Activated CD8-positive, alpha-beta memory T cell treated with anti-CD3 and anti-CD28 coated beads, Interleukin-2, amount 10 ng/mL, durations not matched to agents 7 days and 5 days (primary cell): Measurements from ENCODE around the gene LRP11. TPM values are rescaled to one million over a fixed set of nuclear protein-coding genes. Genes with fewer than 3 reads are reported as not detected.
"Not testable (repeated sequence)": the region's sequence is repeated elsewhere in the genome, so short reads cannot be mapped to it uniquely, and the experiment has no call there.

Source experiments
- ATAC-seq: fragments of 150-1000 bp; cut with Tn5 transposase; one replicate; pipeline ENCODE4 v1.10.0; 2021; ENCODE audit warnings: moderate library complexity
- CTCF ChIA-PET: fragments of 350-600 bp; sonication (Branson Sonifier 250); formaldehyde crosslinking; loops from one replicate; lab custom pipeline; 2021; ENCODE audit warnings: antibody characterized with exemption; lab: Charles Lee
- DNase-seq: peaks from one replicate; pipeline ENCODE4 v3.0.0-alpha.2; 2020
- H3K27ac Mint-ChIP-seq: one replicate; pipeline ENCODE4 v1.8.0; 2021; ENCODE audit warnings: mild to moderate bottlenecking, mixed read lengths
- H3K27me3 Mint-ChIP-seq: one replicate; pipeline ENCODE4 v1.8.0; 2021; ENCODE audit warnings: mixed read lengths
- H3K36me3 Mint-ChIP-seq: one replicate; pipeline ENCODE4 v1.8.0; 2021; ENCODE audit warnings: mild to moderate bottlenecking, mixed read lengths
- H3K4me1 Mint-ChIP-seq: one replicate; pipeline ENCODE4 v1.8.0; 2021; ENCODE audit warnings: mixed read lengths
- H3K4me3 Mint-ChIP-seq: one replicate; pipeline ENCODE4 v1.8.0; 2021; ENCODE audit warnings: mild to moderate bottlenecking, moderate library complexity, mixed read lengths
- H3K9me3 Mint-ChIP-seq: one replicate; pipeline ENCODE4 v1.8.0; 2022; ENCODE audit warnings: low read depth, mixed read lengths
- total RNA-seq, 2 experiments: library from RNA; stranded (reverse); gene quantifications; one replicate each; pipeline ENCODE4 v1.2.3, GENCODE V29; 2021

Gene LRP11
- total RNA-seq, 2 experiments from 2014 or later = 2.9 to 3.1 TPM

DNA sequence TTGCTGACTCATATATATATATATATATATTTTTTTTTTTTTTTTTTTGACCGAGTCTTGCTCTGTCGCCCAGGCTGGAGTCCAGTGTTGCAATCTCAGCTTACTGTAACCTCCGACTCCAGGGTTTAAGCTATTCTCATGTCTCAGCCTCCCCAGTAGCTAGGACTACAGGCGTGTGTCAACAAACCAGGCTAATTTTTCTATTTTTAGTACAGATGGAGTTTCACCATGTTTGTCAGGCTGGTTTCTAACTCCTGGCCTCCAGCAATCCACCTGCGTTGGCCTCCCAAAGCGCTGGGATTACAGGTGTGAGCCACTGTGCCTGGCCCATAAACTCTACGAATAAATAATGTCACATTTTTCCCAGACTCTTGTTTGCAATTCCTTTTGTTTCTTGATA lies 4.8 kb downstream of the LRP11 start:
- Mint-ChIP-seq H3K27me3 (peaks cover 34% of the 10 kb centered on the region), H3K27ac (no peak overlapping the region), H3K36me3 (no peaks in the 10 kb centered on the region), H3K9me3 (no peaks in the 10 kb centered on the region), H3K4me1 (peaks cover 22% of the 10 kb centered on the region), H3K4me3 (no peak overlapping the region)
- ATAC-seq (no peak), DNase-seq (no peak)
- CTCF ChIA-PET = no interaction called here

DNA sequence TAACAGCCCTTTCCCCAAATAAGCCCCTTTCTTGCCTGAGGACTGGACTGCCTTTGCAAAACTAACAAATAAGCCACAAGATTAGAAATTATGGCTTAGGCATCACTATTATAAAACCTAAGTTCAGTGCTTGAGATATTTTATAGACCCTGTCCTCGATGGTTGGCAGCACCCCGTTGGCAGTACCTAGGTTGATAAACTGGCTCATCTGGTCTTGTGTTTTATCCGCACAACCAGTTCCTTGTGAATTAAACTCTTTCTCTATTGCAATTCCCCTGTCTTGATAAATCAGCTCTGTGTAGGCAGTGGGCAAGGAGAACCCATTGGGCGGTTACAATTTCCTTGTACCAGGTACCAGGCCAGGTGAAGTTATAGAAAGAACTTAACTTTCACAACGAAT lies 6.6 kb downstream of the LRP11 start:
- peaks cover 29% of the 10 kb centered on the region for H3K27me3 Mint-ChIP-seq
- H3K4me3 Mint-ChIP-seq = no peak overlapping the region
- DNase-seq (no peak), ATAC-seq (no peak)
- H3K36me3 Mint-ChIP-seq = no peaks in the 10 kb centered on the region
- CTCF ChIA-PET = no interaction called here
- peaks cover 25% of the 10 kb centered on the region for H3K4me1 Mint-ChIP-seq
- no peaks in the 10 kb centered on the region for H3K9me3 Mint-ChIP-seq
- H3K27ac Mint-ChIP-seq = no peak overlapping the region

DNA sequence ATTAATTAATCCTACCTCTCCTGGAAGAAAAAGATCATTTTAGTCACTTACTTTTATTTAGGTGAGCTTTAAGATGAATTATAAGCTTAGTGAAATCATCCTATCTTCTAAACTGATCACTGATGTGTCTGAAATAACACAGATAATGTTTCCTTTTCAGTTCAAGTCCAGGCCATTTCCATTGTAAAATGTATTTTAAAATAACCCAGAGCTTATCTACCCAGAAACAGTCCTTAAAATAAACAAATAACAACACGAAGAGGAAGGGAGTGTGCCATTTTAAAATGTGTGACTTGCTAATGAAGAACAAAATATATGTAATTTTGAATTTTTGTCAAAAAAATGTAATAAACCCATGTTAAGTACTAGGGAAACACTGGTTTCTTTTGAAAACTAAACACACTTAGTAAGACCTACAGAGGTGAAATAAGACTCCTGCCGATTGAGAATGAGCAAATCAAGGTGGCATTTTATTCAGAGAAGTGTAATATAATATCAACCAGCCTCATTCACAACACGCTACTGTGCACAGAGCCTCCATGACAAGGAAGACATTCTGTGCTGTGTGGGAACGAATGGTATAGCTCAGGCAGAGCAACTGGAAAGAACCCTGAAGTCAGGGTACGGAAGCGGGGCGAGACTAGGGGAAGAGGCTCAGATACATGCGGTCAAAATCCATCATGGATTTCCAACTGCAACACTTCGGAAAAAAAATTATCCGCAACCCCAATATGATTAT lies 7.7 kb downstream of the LRP11 start:
- Mint-ChIP-seq H3K4me3 (no peak overlapping the region), H3K36me3 (no peaks in the 10 kb centered on the region), H3K27me3 (peaks cover 23% of the 10 kb centered on the region), H3K9me3 (no peaks in the 10 kb centered on the region), H3K27ac (no peak overlapping the region), H3K4me1 (peaks cover 31% of the 10 kb centered on the region)
- no peak for DNase-seq
- no peak for ATAC-seq
- CTCF ChIA-PET = interaction anchor here (1.0 kb wide), 1 partner anchor 9 kb away, joined by 5 read pairs; no protein-coding TSS in a partner anchor

DNA sequence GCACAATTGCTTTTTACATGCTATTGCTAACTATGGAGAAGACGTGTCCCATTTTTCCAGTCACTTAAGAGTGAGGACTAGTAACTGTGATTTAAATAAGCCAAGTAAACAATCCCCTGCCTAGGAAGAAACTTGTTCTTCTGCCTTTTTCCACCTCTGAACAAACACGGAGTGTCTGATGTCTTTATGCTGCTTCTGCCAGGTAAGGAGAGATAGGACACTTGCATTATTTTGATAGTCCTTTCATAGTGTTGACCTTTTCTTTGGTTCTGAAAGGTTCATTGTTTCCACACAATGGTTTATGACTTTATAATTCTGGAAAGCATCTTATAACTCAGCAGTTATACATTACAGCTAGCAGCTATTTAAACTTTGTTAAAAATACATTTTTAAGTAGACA lies 8.4 kb downstream of the LRP11 start:
- peaks cover 22% of the 10 kb centered on the region for H3K27me3 Mint-ChIP-seq
- H3K36me3 Mint-ChIP-seq = no peaks in the 10 kb centered on the region
- no peak overlapping the region for H3K4me3 Mint-ChIP-seq
- DNase-seq (no peak), ATAC-seq (no peak)
- H3K9me3 Mint-ChIP-seq = no peaks in the 10 kb centered on the region
- CTCF ChIA-PET = no interaction called here
- no peak overlapping the region for H3K27ac Mint-ChIP-seq
- peaks cover 33% of the 10 kb centered on the region for H3K4me1 Mint-ChIP-seq

DNA sequence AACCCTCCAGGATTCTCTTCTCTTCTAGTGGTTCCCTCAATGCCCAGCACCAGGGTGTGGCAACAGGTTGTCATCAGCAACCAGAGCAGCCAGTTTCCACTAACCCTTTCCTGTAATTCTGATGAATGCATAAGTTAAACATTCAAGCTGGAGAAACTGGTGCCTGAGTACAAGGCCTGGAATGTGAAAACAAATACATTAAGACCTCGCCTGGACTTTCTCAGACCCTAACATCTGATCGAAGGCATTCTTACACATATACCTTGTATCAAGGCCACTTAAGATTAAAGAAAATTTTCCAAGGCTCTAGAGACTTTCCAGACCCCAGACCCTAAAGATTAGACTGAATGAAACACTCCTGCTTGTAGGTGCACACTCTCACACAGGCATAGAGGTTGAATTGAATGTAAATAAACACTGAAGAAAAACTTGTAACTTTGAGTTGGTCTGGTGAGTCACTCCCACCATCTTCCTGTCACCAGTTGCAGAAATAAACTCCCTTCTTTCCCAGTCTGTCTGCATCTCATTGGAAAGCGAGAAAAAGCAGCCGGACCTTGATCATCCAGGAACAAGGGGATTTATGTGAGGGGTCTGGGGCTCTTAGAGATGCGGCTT lies 9.0 kb downstream of the LRP11 start:
- H3K4me3 Mint-ChIP-seq = no peak overlapping the region
- ATAC-seq = no peak
- CTCF ChIA-PET = interaction anchor here (0.7 to 1.5 kb wide), 2 partner anchors 14 to 69 kb away, joined by 3 read pairs; no protein-coding TSS in a partner anchor
- peaks cover 33% of the 10 kb centered on the region for H3K4me1 Mint-ChIP-seq
- DNase-seq = no peak
- H3K36me3 Mint-ChIP-seq = no peaks in the 10 kb centered on the region
- no peak overlapping the region for H3K27ac Mint-ChIP-seq
- no peaks in the 10 kb centered on the region for H3K9me3 Mint-ChIP-seq
- H3K27me3 Mint-ChIP-seq = peaks cover 19% of the 10 kb centered on the region

DNA sequence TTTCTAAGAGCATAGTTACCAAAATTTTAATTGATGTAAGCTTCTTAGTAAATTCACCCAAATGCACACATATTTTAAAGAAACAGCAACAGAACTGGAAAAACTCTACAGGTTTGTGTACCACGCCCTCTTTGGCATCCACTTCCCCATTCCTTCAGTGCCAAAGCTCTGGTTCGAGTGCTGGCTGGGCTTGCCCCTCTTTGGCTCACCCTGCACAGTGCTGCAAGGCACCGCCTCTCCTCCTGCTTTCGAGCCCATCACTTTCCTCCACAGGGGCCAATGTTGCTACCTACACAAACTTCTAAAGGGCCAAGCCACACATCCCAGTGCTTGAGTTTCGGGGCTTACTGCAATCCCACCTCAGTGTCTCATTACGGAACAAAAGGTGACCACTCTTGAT lies 9.6 kb downstream of the LRP11 start:
- Mint-ChIP-seq H3K27ac (no peak overlapping the region), H3K4me3 (no peak overlapping the region), H3K4me1 (peaks cover 33% of the 10 kb centered on the region), H3K27me3 (peaks cover 24% of the 10 kb centered on the region), H3K36me3 (no peaks in the 10 kb centered on the region), H3K9me3 (no peaks in the 10 kb centered on the region)
- no peak for ATAC-seq
- CTCF ChIA-PET = interaction anchor here (0.7 to 1.5 kb wide), 3 partner anchors 11 to 69 kb away, joined by 3 read pairs; no protein-coding TSS in a partner anchor
- no peak for DNase-seq

DNA sequence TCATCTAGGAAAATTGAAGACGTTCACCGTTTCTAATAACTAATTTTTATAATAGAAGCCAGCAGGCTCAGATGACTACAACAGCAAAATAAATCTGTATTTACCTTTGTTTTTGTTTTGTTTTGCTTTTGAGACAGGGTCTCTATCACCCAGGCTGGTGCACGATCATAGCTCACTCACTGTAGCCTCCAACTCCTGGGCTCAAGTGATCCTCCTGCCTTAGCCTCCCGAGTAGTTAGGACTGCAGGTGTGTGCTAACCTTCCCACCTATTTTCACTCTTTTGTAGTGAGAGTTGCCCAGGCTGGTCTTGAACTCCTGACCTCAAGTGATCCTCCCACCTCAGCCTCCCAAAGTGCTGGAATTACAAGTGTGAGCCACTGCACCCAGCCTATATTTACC lies 10.1 kb downstream of the LRP11 start:
- Mint-ChIP-seq H3K4me1 (peaks cover 33% of the 10 kb centered on the region), H3K27me3 (peaks cover 28% of the 10 kb centered on the region)
- not testable (repeated sequence) for H3K4me3 Mint-ChIP-seq, ATAC-seq, H3K9me3 Mint-ChIP-seq, DNase-seq, H3K27ac Mint-ChIP-seq, H3K36me3 Mint-ChIP-seq
- CTCF ChIA-PET = interaction anchor here (0.8 to 1.9 kb wide), 3 partner anchors 8 to 13 kb away, joined by 3 to 5 read pairs (median 3); no protein-coding TSS in a partner anchor

DNA sequence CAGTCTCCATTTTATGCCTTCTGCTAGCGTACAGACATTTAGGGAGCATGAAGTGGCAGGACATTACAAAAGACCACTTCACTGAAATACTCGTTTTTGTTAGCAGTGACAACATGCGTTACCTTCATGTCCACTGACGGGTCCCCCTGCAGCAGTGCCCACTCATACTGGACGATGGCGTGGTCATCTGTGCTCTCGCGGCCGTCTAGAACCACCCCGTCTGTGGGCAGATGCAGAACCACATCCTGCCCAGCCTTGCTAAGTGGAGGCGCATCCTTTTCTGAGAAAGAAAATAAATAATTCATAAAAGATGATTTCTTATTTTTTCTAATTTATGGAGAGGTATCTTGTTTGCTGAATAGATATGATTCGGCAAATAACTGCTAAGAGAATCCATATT lies 11.3 kb downstream of the LRP11 start:
- Mint-ChIP-seq H3K4me1 (peaks cover 36% of the 10 kb centered on the region), H3K27me3 (peaks cover 30% of the 10 kb centered on the region), H3K4me3 (no peak overlapping the region), H3K9me3 (no peaks in the 10 kb centered on the region), H3K36me3 (no peaks in the 10 kb centered on the region), H3K27ac (no peak overlapping the region)
- CTCF ChIA-PET = interaction anchor here (1.0 to 1.9 kb wide), 4 partner anchors 9 to 164 kb away, joined by 3 to 5 read pairs (median 5); no protein-coding TSS in a partner anchor
- ATAC-seq (peak; percentile 58), DNase-seq (peak; percentile 71)

DNA sequence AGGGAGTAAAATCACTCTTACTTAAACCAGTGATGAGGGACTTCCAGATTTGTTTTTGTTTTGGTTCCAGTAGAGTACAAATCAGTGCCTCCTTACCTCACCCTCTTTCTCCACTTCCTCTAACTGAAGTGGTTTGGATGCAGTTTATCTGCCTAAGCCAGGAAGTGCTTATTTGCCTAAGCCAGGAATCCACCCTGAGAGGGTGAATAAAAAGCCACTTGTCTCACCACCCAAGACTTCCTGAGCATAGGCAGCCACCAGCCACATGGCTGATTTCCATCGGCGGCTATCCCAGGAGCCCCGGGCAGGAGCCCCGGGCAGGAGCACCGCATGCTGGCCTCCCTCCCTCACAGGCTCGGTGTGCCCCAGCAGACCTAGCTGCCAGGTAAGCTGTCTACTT lies 12.0 kb downstream of the LRP11 start:
- no peaks in the 10 kb centered on the region for H3K9me3 Mint-ChIP-seq
- H3K27ac Mint-ChIP-seq = peak overlapping the region; percentile 13
- CTCF ChIA-PET = interaction anchor here (1.0 to 1.9 kb wide), 3 partner anchors 10 to 13 kb away, joined by 5 read pairs; no protein-coding TSS in a partner anchor
- ATAC-seq = peak; percentile 56
- no peaks in the 10 kb centered on the region for H3K36me3 Mint-ChIP-seq
- DNase-seq = no peak
- H3K4me1 Mint-ChIP-seq = peaks cover 43% of the 10 kb centered on the region
- no peak overlapping the region for H3K4me3 Mint-ChIP-seq
- H3K27me3 Mint-ChIP-seq = peaks cover 30% of the 10 kb centered on the region

DNA sequence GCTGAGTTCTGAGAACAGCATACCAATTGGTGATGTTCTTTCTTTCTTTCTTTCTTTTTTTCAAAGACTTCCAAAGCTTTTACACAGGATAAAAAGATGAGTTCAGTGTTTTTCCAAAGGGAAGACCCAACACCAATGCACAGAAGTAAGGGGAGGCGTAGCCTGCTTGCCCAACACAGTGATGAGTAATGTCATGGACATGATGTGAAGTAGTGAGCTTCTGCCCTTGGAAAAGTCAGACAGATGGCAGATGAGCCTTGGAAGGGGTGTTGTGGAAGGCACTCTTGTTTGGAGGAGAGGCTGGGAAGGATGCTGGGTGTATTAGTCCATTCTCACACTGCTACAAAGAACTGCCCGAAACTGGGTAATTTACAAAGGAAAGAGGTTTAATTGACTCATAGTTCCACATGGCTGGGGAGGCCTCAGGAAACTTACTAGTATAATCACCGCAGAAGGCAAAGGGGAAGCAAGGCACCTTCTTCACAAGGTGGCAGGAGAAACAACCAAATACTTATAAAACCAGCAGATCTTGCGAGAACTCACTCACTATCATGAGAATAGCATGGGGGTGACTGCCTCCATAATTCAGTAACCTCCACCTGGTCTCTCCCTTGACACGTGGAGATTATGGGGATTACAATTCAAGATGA lies 12.6 kb downstream of the LRP11 start:
- peaks cover 29% of the 10 kb centered on the region for H3K27me3 Mint-ChIP-seq
- DNase-seq (no peak), ATAC-seq (no peak)
- H3K27ac Mint-ChIP-seq = no peak overlapping the region
- no peaks in the 10 kb centered on the region for H3K9me3 Mint-ChIP-seq
- H3K4me1 Mint-ChIP-seq = peaks cover 44% of the 10 kb centered on the region
- no peak overlapping the region for H3K4me3 Mint-ChIP-seq
- CTCF ChIA-PET = interaction anchor here (0.9 to 1.0 kb wide), 2 partner anchors 14 to 165 kb away, joined by 3 to 5 read pairs; no protein-coding TSS in a partner anchor
- H3K36me3 Mint-ChIP-seq = no peaks in the 10 kb centered on the region

DNA sequence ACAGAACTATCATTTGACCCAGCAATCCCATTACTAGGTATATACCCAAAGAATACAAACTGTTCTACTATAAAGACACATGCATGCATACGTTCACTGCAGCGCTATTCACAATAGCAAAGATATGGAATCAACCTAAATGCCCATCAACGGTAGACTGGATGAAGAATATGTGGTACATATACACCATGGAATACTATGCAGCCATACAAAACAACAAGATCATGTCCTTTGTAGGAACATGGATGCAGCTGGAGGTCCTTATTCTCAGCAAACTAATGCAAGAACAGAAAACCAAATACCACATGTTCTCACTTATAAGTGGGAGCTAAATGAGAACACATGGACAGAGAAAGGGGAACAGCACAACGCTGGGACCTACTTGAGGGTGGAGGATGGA lies 15.8 kb downstream of the LRP11 start:
- CTCF ChIA-PET = interaction anchor here (1.6 kb wide), 1 partner anchor 15 kb away, joined by 4 read pairs; no protein-coding TSS in a partner anchor

DNA sequence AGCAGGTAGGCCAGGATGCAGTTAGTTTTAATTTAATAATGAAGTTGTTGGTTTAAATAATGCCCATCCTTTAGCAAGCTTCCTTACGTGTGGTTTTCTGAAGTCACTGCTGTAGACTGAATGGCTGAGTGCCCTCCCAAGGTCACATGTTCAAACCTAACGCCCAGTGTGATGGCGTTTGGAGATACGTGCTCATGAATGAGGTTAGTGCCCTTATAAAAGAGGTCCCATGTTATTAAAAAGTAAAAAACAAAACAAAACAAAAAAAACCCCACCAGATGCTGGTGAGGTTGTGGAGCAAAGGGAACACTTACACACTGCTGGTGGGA lies 16.3 kb downstream of the LRP11 start:
- H3K4me3 Mint-ChIP-seq = no peak overlapping the region
- H3K9me3 Mint-ChIP-seq = no peaks in the 10 kb centered on the region
- no peak for DNase-seq
- CTCF ChIA-PET = interaction anchor here (0.9 to 1.6 kb wide), 5 partner anchors 16 to 223 kb away, joined by 3 to 4 read pairs (median 4); no protein-coding TSS in a partner anchor
- ATAC-seq = no peak
- H3K36me3 Mint-ChIP-seq = no peaks in the 10 kb centered on the region
- H3K27me3 Mint-ChIP-seq = peaks cover 34% of the 10 kb centered on the region
- H3K4me1 Mint-ChIP-seq = peaks cover 31% of the 10 kb centered on the region
- H3K27ac Mint-ChIP-seq = no peak overlapping the region

More for the DNA sequence above, 15.8 kb downstream of the LRP11 start:
- H3K27ac Mint-ChIP-seq, H3K4me3 Mint-ChIP-seq, H3K9me3 Mint-ChIP-seq, H3K36me3 Mint-ChIP-seq, ATAC-seq, DNase-seq: not testable (repeated sequence)
- Mint-ChIP-seq H3K27me3 (peaks cover 34% of the 10 kb centered on the region), H3K4me1 (peaks cover 33% of the 10 kb centered on the region)

DNA sequence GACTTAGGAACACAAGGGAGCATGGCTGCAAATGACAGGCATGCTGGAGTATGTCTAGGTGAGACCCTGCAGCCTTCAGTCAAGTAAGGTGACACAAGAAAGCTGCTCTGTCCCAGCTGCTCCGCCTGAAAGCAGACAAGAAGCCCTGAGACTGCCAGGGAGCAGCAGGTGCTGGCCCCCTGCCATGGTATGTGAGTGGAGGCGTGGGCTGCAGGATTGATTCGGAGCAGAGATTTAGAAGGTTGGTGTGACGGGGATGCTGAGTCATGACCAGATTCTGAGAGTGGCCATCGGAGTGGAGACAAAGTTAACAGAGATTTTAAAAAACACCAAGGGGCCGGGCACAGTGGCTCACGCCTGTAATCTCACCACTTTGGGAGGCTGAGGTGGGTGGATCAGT lies 17.8 kb downstream of the LRP11 start:
- ATAC-seq (no peak), DNase-seq (no peak)
- CTCF ChIA-PET = interaction anchor here (1.3 to 1.6 kb wide), 2 partner anchors 9 to 77 kb away, joined by 4 read pairs; no protein-coding TSS in a partner anchor
- Mint-ChIP-seq H3K27me3 (peaks cover 30% of the 10 kb centered on the region), H3K27ac (no peak overlapping the region), H3K9me3 (no peaks in the 10 kb centered on the region), H3K4me3 (no peak overlapping the region), H3K4me1 (peaks cover 15% of the 10 kb centered on the region), H3K36me3 (no peaks in the 10 kb centered on the region)
